Lower leg skin (tissue), 4 donors: ENCODE measurements around the gene TBC1D22A. TPM values are rescaled to one million over a fixed set of nuclear protein-coding genes. Genes with fewer than 3 reads are reported as not detected.

Experiments used
- DNase-seq, 2 donors: peaks; one replicate each; pipeline ENCODE4 v3.0.0-alpha.2; 2019; ENCODE audit warnings: low spot score in 2 of 2
- H3K4me3 ChIP-seq: fragments of 200-600 bp; sonication (generic); 2 replicates; pipeline ENCODE4 v1.5.1; 2017; ENCODE audit warnings: mild to moderate bottlenecking, low read depth; ENCODE audit not compliant: poor library complexity, severe bottlenecking
- CTCF ChIP-seq, 3 donors: fragments of 450-650 bp; IDR thresholded peaks; one replicate each; pipeline ENCODE4 v1.5.1; 2016; ENCODE audit warnings: antibody characterized with exemption in 3 of 3, mild to moderate bottlenecking in 3 of 3, moderate library complexity in 2 of 3
- POLR2A ChIP-seq, 2 donors: fragments of 450-650 bp; IDR thresholded peaks; one replicate each; pipeline ENCODE4 v1.6.1; 2016 to 2017; ENCODE audit warnings: antibody characterized with exemption in 2 of 2, mild to moderate bottlenecking in 1 of 2, moderate library complexity in 1 of 2
- WGBS, 2 donors: methylation state at CpG; one replicate each; pipeline ENCODE4 v1.1.5; 2018; 5-methylcytosine and 5-hydroxymethylcytosine counted together
- intact Hi-C: fragments of 100-400 bp; cut with DNase I; formaldehyde crosslinking; loops from one replicate; pipeline ENCODE4 v1.15.0; 2023; ENCODE audit warnings: low total_unique reads
- total RNA-seq, 4 donors: library from RNA; depleted of rRNA; stranded (reverse); fragments of >200 nt; gene quantifications; one replicate each; pipeline ENCODE4 v1.1.0, GENCODE V29; 2016

Gene TBC1D22A
- total RNA-seq, 4 donors from 2014 or later: 21.8 to 32.3 (median 31.6) TPM

DNA sequence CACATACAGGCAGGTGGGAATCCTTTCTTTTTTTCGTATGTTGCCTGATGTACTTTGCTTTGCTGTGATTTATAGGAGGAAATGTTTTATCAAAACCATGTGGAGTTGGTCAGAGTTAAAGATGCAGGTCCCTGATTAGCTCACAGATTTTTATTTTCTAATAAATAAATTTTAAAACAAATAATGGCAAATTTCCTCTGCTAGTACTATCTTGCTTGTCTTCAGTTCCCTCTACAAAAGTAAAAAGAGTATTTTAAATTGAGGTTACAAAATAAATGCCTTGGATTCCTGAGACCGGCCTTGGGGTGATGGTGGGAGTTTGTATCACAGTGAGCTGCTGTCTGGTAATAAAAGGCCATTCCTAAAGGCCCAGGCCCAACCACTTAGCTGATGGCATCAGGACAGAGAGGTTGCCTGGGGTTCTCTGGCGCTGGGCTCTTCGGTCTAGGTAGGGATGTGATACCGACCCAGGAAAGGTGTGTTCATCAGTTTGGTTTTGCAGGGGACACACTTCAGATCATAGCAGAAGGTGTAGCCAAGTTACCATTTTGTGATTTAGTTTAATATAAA is 129.0 kb downstream of the TBC1D22A start:
- intact Hi-C loops: no loop called here
- 93 to 94% methylated on average over 5 of the region's 5 CpGs for WGBS, 2 donors
- no peak overlapping the region for H3K4me3 ChIP-seq
- DNase-seq: peak in 1 of 2 donors; percentile 39
- TF ChIP-seq CTCF (IDR thresholded peaks at IDR 0.05) (no peak), POLR2A (IDR thresholded peaks at IDR 0.05) (no peak)

- 88 to 95% methylated on average over 15 of the region's 15 CpGs for WGBS, 2 donors
- TF ChIP-seq POLR2A (IDR thresholded peaks at IDR 0.05) (no peak), CTCF (IDR thresholded peaks at IDR 0.05) (no peak)
- DNase-seq: peak in 1 of 2 donors; percentile 74
- H3K4me3 ChIP-seq: no peak overlapping the region
- intact Hi-C loops: no loop called here
Measured at GRCh38 chr22:46892866-46893265, 130.4 kb downstream of the TBC1D22A start.

DNA sequence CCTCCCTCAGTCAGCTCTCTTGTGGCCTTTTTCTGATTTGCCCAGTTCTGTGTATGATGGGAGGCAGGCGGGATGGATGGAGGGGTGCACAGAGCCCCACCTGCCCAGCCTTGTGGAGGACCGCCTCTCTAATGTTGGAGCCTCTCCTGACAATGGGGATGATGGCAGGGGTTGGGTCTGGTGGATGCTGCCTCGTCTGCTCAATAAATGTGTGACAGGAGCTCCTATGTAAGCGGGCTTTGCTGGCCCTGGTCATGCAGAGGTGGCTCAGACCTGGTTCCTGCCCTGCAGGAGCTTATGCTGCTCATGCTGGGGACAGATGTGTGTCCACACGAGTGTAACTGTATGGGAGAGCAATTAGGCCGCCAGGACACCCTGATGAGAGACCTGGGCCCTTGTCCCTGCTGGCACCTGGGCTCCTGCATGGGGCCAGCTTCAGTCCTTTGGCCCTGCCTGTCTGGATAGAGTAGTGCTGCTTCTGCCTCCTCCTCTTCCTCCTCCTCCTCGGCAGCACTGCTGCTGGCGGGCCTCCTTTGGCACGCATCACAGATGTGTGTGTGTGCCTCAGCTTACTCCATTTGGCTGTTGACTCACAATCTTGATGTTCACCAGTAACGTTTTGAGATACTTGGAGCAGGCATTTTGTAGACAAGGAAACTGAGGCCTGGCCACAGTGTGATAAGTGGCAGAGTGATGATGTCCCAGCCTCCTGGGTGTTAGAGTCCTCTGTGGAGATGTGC is 131.0 kb downstream of the TBC1D22A start:
- intact Hi-C loops: no loop called here
- peak in 1 of 2 donors; percentile 61 for DNase-seq
- 84 to 91% methylated on average over 8 to 10 of the region's 10 CpGs for WGBS, 2 donors
- TF ChIP-seq POLR2A (IDR thresholded peaks at IDR 0.05) (no peak), CTCF (IDR thresholded peaks at IDR 0.05) (no peak)
- no peak overlapping the region for H3K4me3 ChIP-seq

GRCh38 chr22:46894081-46894671 is 131.7 kb downstream of the TBC1D22A start:
- TF ChIP-seq CTCF (IDR thresholded peaks at IDR 0.05): no peak
- TF ChIP-seq POLR2A (IDR thresholded peaks at IDR 0.05): no peak
- DNase-seq: peak in 1 of 2 donors; percentile 68
- no peak overlapping the region for H3K4me3 ChIP-seq
- WGBS, 2 donors: 55 to 69% methylated on average over 12 of the region's 12 CpGs
- intact Hi-C loops: no loop called here

- intact Hi-C loops: no loop called here
- WGBS, 2 donors: 93 to 96% methylated on average over 15 of the region's 15 CpGs
Measured at GRCh38 chr22:46894851-46895640, 132.6 kb downstream of the TBC1D22A start.

More at GRCh38 chr22:46894851-46895640, 132.6 kb downstream of the TBC1D22A start:
- H3K4me3 ChIP-seq: no peak overlapping the region
- peak in 1 of 2 donors; percentile 70 for DNase-seq
- TF ChIP-seq POLR2A (IDR thresholded peaks at IDR 0.05) (no peak), CTCF (IDR thresholded peaks at IDR 0.05) (no peak)
